Endodermal cell (in vitro differentiated cells): ENCODE data around the gene TEN1. TPM values are rescaled to one million over a fixed set of nuclear protein-coding genes. Genes with fewer than 3 reads are reported as not detected.

Experiments
- DNase-seq: peaks from one replicate; pipeline ENCODE4 v3.0.0-alpha.2; 2017
- H3K27ac ChIP-seq: 2 replicates; pipeline ENCODE4 v1.5.1; 2013; ENCODE audit warnings: mild to moderate bottlenecking, low read depth, low read length, moderate library complexity
- H3K27me3 ChIP-seq: 2 replicates; pipeline ENCODE4 v1.6.1; 2013; ENCODE audit warnings: mild to moderate bottlenecking, low read length, moderate library complexity; ENCODE audit not compliant: insufficient read depth, control insufficient read depth, poor library complexity, severe bottlenecking
- H3K36me3 ChIP-seq: 2 replicates; pipeline ENCODE4 v1.7.0; 2013; ENCODE audit warnings: mild to moderate bottlenecking, low read length, moderate library complexity; ENCODE audit not compliant: control insufficient read depth, insufficient read depth
- H3K4me1 ChIP-seq: one replicate; pipeline ENCODE4 v1.7.0; 2013; ENCODE audit warnings: low read length; ENCODE audit not compliant: control insufficient read depth, insufficient read depth
- H3K4me3 ChIP-seq: 2 replicates; pipeline ENCODE4 v1.5.1; 2013; ENCODE audit warnings: mild to moderate bottlenecking, low read length, moderate library complexity
- H3K9ac ChIP-seq: 2 replicates; pipeline ENCODE4 v1.6.1; 2013; ENCODE audit warnings: mild to moderate bottlenecking, low read length, moderate library complexity; ENCODE audit not compliant: poor library complexity, severe bottlenecking; ENCODE audit errors: extremely low read depth
- H3K9me3 ChIP-seq: 2 replicates; pipeline ENCODE4 v1.6.1; 2013; ENCODE audit warnings: mild to moderate bottlenecking, low read length, moderate library complexity; ENCODE audit not compliant: control insufficient read depth
- H3K27ac Mint-ChIP-seq: 2 replicates; pipeline ENCODE4 v1.8.0; 2020; ENCODE audit warnings: mixed read lengths
- H3K27me3 Mint-ChIP-seq: 2 replicates; pipeline ENCODE4 v1.8.0; 2021; ENCODE audit warnings: mild to moderate bottlenecking, mixed read lengths; ENCODE audit not compliant: insufficient read depth
- H3K36me3 Mint-ChIP-seq: 2 replicates; pipeline ENCODE4 v1.8.0; 2020; ENCODE audit warnings: low read depth, mixed read lengths
- H3K4me1 Mint-ChIP-seq: 2 replicates; pipeline ENCODE4 v1.8.0; 2020; ENCODE audit warnings: mixed read lengths
- H3K4me3 Mint-ChIP-seq: 2 replicates; pipeline ENCODE4 v1.8.0; 2020; ENCODE audit warnings: mild to moderate bottlenecking, moderate library complexity, mixed read lengths
- H3K9me3 Mint-ChIP-seq: 2 replicates; pipeline ENCODE4 v1.8.0; 2020; ENCODE audit warnings: mild to moderate bottlenecking, mixed read lengths
- WGBS, 2 experiments: methylation state at CpG; one replicate each; pipeline versions ENCODE4 v1.1.5 to v1.1.7; 2013; ENCODE audit warnings: missing lambda C conversion rate in 2 of 2, mixed read lengths in 1 of 2; ENCODE audit not compliant: insufficient coverage in 1 of 2, insufficient read length in 1 of 2; 5-methylcytosine and 5-hydroxymethylcytosine counted together
- total RNA-seq, 2 donors: library from RNA; stranded (reverse); fragmentation: NEBNext Ultra II Directional in 1 of 2; extraction: Animal tissue kit (Norgen Biotek cat#: 25700) in 1 of 2; gene quantifications; 2 replicates in 1 of 2; 3 replicates in 1 of 2; pipeline ENCODE4 v1.2.1, GENCODE V29; 2021
- TF ChIP-seq, protein P1 (sequence below): fragments of 200-600 bp; sonication (generic); conservative IDR thresholded peaks from 2 replicates; pipeline ENCODE4 v1.5.0; 2021; ENCODE audit warnings: antibody characterized with exemption, mild to moderate bottlenecking

Gene TEN1
- total RNA-seq, 2 donors from 2014 or later: 12.1 to 15.3 TPM

DNA sequence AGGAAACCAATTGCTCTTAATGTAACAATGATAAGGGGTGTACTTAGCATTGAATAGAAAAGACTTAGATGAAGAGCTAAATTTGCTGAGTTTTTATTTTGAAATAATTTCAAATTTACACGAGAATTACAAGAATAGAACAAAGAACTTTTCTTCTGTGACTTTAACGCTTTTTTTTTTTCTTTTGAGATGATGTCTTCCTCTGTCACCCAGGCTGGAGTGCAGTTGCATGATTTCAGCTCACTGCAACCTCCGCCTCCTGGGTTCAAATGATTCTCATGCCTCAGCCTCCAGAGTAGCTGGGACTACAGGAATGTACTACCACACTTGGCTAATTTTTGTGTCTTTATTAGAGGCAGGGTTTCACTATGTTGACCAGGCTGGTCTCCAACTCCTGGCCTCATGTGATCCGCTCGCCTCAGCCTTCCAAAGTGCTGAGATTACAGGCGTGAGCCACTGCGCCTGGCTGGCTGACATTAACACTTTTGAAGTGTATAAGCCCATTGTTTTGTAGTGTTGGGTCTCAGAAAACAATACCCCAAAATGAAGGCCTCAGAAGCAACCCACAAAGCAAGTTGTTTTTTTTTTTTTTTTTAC, 2.1 kb downstream of the TEN1 start:
- Mint-ChIP-seq H3K36me3 (peaks cover 14% of the 10 kb centered on the region), H3K27me3 (no peaks in the 10 kb centered on the region), H3K4me3 (peak overlapping the region; percentile 96), H3K9me3 (no peaks in the 10 kb centered on the region), H3K27ac (peak overlapping the region; percentile 100), H3K4me1 (peaks cover 50% of the 10 kb centered on the region)
- H3K4me1 ChIP-seq: peaks cover 4% of the 10 kb centered on the region
- DNase-seq: no peak
- H3K27me3 ChIP-seq: no peaks in the 10 kb centered on the region
- no peak overlapping the region for H3K27ac ChIP-seq
- H3K9me3 ChIP-seq: no peaks in the 10 kb centered on the region
- no peak overlapping the region for H3K9ac ChIP-seq
- whole genome bisulfite sequencing, 2 experiments: 90 to 96% methylated on average over 3 to 7 of the region's 7 CpGs
- peak overlapping the region; percentile 57 for H3K4me3 ChIP-seq
- peaks cover 18% of the 10 kb centered on the region for H3K36me3 ChIP-seq
- TF ChIP-seq, protein P1, sequence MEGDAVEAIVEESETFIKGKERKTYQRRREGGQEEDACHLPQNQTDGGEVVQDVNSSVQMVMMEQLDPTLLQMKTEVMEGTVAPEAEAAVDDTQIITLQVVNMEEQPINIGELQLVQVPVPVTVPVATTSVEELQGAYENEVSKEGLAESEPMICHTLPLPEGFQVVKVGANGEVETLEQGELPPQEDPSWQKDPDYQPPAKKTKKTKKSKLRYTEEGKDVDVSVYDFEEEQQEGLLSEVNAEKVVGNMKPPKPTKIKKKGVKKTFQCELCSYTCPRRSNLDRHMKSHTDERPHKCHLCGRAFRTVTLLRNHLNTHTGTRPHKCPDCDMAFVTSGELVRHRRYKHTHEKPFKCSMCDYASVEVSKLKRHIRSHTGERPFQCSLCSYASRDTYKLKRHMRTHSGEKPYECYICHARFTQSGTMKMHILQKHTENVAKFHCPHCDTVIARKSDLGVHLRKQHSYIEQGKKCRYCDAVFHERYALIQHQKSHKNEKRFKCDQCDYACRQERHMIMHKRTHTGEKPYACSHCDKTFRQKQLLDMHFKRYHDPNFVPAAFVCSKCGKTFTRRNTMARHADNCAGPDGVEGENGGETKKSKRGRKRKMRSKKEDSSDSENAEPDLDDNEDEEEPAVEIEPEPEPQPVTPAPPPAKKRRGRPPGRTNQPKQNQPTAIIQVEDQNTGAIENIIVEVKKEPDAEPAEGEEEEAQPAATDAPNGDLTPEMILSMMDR: no peak

- 16 to 21% methylated on average over 3 to 6 of the region's 6 CpGs for WGBS, 2 experiments
- no peak overlapping the region for H3K27ac ChIP-seq
- peak overlapping the region; percentile 67 for H3K27ac Mint-ChIP-seq
These were observed 4.6 kb downstream of the TEN1 start for GRCh38 chr17:75983501-75984181.

DNA sequence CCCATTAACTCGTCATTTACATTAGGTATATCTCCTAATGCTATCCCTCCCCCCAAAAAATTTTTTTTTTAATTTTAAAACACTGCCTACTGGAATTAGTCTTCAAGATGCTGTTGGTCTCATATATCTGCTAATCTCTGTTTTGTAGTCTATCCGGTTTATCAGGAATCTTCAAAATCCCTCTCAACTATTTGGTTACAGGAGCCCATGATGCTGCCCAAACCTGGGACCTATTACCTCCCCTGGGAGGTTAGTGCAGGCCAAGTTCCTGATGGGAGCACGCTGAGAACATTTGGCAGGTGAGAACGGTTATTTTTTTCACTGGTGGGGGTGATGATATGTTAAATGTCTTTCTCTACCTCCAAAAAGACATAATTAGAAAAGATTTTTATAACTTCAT, 6.9 kb downstream of the TEN1 start:
- Histone ChIP-seq H3K27me3 (no peaks in the 10 kb centered on the region), H3K36me3 (peaks cover 13% of the 10 kb centered on the region), H3K4me1 (peaks cover under 1% of the 10 kb centered on the region), H3K27ac (no peak overlapping the region), H3K9ac (no peak overlapping the region), H3K4me3 (no peak overlapping the region), H3K9me3 (no peaks in the 10 kb centered on the region)
- peaks cover 12% of the 10 kb centered on the region for H3K36me3 Mint-ChIP-seq
- TF ChIP-seq, protein P1: no peak
- no peak overlapping the region for H3K4me3 Mint-ChIP-seq
- H3K4me1 Mint-ChIP-seq: peaks cover 32% of the 10 kb centered on the region
- H3K9me3 Mint-ChIP-seq: no peaks in the 10 kb centered on the region
- no peaks in the 10 kb centered on the region for H3K27me3 Mint-ChIP-seq
- no peak for DNase-seq
- no peak overlapping the region for H3K27ac Mint-ChIP-seq
- 98% methylated on average over 3 of the region's 4 CpGs; no CpG with 5 or more reads in 1 of the 2 experiments for WGBS, 2 experiments

More at GRCh38 chr17:75983501-75984181, 4.6 kb downstream of the TEN1 start:
- Mint-ChIP-seq H3K9me3 (no peaks in the 10 kb centered on the region), H3K4me3 (peak overlapping the region; percentile 29), H3K36me3 (peaks cover 7% of the 10 kb centered on the region), H3K4me1 (peaks cover 36% of the 10 kb centered on the region), H3K27me3 (no peaks in the 10 kb centered on the region)
- TF ChIP-seq, protein P1: no peak
- no peak overlapping the region for H3K9ac ChIP-seq
- H3K4me1 ChIP-seq: peaks cover 4% of the 10 kb centered on the region
- no peaks in the 10 kb centered on the region for H3K27me3 ChIP-seq
- peak overlapping the region; percentile 4 for H3K4me3 ChIP-seq
- peak; percentile 98 for DNase-seq
- H3K9me3 ChIP-seq: no peaks in the 10 kb centered on the region
- H3K36me3 ChIP-seq: peaks cover 13% of the 10 kb centered on the region
